Activated naive CD4-positive, alpha-beta T cell treated with anti-CD3 and anti-CD28 coated beads, Interleukin-2, amount 10 ng/mL, durations not matched to agents 7 days and 5 days (primary cell): Measurements from ENCODE around the gene PCCA.

ENCODE experiments used
- CTCF ChIA-PET: fragments of 350-600 bp; sonication (Branson Sonifier 250); formaldehyde crosslinking; loops from one replicate; lab custom pipeline; 2021; ENCODE audit warnings: antibody characterized with exemption; lab: Charles Lee
- DNase-seq: peaks from one replicate; pipeline ENCODE4 v3.0.0-alpha.2; 2020
- H3K27ac Mint-ChIP-seq: one replicate; pipeline ENCODE4 v1.8.0; 2021; ENCODE audit warnings: mild to moderate bottlenecking, moderate library complexity, mixed read lengths
- H3K27me3 Mint-ChIP-seq: one replicate; pipeline ENCODE4 v1.8.0; 2021; ENCODE audit warnings: mild to moderate bottlenecking, mixed read lengths
- H3K36me3 Mint-ChIP-seq: one replicate; pipeline ENCODE4 v1.8.0; 2021; ENCODE audit warnings: mixed read lengths
- H3K4me1 Mint-ChIP-seq: one replicate; pipeline ENCODE4 v1.8.0; 2021; ENCODE audit warnings: mixed read lengths
- H3K4me3 Mint-ChIP-seq: one replicate; pipeline ENCODE4 v1.8.0; 2021; ENCODE audit warnings: mild to moderate bottlenecking, moderate library complexity, mixed read lengths
- H3K9me3 Mint-ChIP-seq: one replicate; pipeline ENCODE4 v1.8.0; 2021; ENCODE audit warnings: mixed read lengths

Gene PCCA

GRCh38 chr13:100290165-100290801 lies 201.4 kb downstream of the PCCA start:
- Mint-ChIP-seq H3K9me3 (no peaks in the 10 kb centered on the region), H3K27me3 (no peaks in the 10 kb centered on the region), H3K4me3 (no peak overlapping the region), H3K4me1 (no peaks in the 10 kb centered on the region), H3K27ac (no peak overlapping the region), H3K36me3 (no peaks in the 10 kb centered on the region)
- DNase-seq: no peak
- CTCF ChIA-PET: no interaction called here

- CTCF ChIA-PET: interaction anchor here (0.5 kb wide), 1 partner anchor 218 kb away, joined by 3 read pairs; no protein-coding TSS in a partner anchor
- no peak overlapping the region for H3K27ac Mint-ChIP-seq
- H3K27me3 Mint-ChIP-seq: no peaks in the 10 kb centered on the region
Observed at GRCh38 chr13:100291624-100292023, 202.7 kb downstream of the PCCA start.

GRCh38 chr13:100297413-100297812 lies 208.5 kb downstream of the PCCA start:
- Mint-ChIP-seq H3K9me3 (no peaks in the 10 kb centered on the region), H3K36me3 (no peaks in the 10 kb centered on the region)

More at GRCh38 chr13:100291624-100292023, 202.7 kb downstream of the PCCA start:
- no peaks in the 10 kb centered on the region for H3K9me3 Mint-ChIP-seq
- no peak for DNase-seq
- no peak overlapping the region for H3K4me3 Mint-ChIP-seq
- H3K4me1 Mint-ChIP-seq: no peaks in the 10 kb centered on the region
- H3K36me3 Mint-ChIP-seq: no peaks in the 10 kb centered on the region

GRCh38 chr13:100298116-100298681 lies 209.3 kb downstream of the PCCA start:
- CTCF ChIA-PET: no interaction called here

More at GRCh38 chr13:100297413-100297812, 208.5 kb downstream of the PCCA start:
- Mint-ChIP-seq H3K27me3 (no peaks in the 10 kb centered on the region), H3K4me3 (no peak overlapping the region), H3K4me1 (no peaks in the 10 kb centered on the region), H3K27ac (no peak overlapping the region)
- CTCF ChIA-PET: no interaction called here
- no peak for DNase-seq

GRCh38 chr13:100298691-100299090 lies 209.8 kb downstream of the PCCA start:
- H3K4me1 Mint-ChIP-seq: no peaks in the 10 kb centered on the region
- H3K9me3 Mint-ChIP-seq: no peaks in the 10 kb centered on the region
- H3K27me3 Mint-ChIP-seq: no peaks in the 10 kb centered on the region
- CTCF ChIA-PET: no interaction called here
- DNase-seq: no peak
- no peak overlapping the region for H3K4me3 Mint-ChIP-seq
- no peaks in the 10 kb centered on the region for H3K36me3 Mint-ChIP-seq
- H3K27ac Mint-ChIP-seq: no peak overlapping the region

More at GRCh38 chr13:100298116-100298681, 209.3 kb downstream of the PCCA start:
- Mint-ChIP-seq H3K27ac (peak overlapping the region; percentile 35), H3K4me3 (no peak overlapping the region), H3K9me3 (no peaks in the 10 kb centered on the region), H3K27me3 (no peaks in the 10 kb centered on the region), H3K36me3 (no peaks in the 10 kb centered on the region), H3K4me1 (no peaks in the 10 kb centered on the region)
- DNase-seq: no peak

GRCh38 chr13:100300243-100300642 lies 211.3 kb downstream of the PCCA start:
- no peaks in the 10 kb centered on the region for H3K36me3 Mint-ChIP-seq
- H3K4me3 Mint-ChIP-seq: no peak overlapping the region
- no peak for DNase-seq
- no peaks in the 10 kb centered on the region for H3K9me3 Mint-ChIP-seq
- H3K27ac Mint-ChIP-seq: no peak overlapping the region
- no peaks in the 10 kb centered on the region for H3K4me1 Mint-ChIP-seq
- CTCF ChIA-PET: interaction anchor here (1.1 kb wide), 1 partner anchor 13 kb away, joined by 3 read pairs; no protein-coding TSS in a partner anchor
- H3K27me3 Mint-ChIP-seq: no peaks in the 10 kb centered on the region

- H3K4me1 Mint-ChIP-seq: no peaks in the 10 kb centered on the region
- H3K36me3 Mint-ChIP-seq: no peaks in the 10 kb centered on the region
- no peak overlapping the region for H3K27ac Mint-ChIP-seq
- CTCF ChIA-PET: interaction anchor here (1.1 kb wide), 1 partner anchor 13 kb away, joined by 3 read pairs; no protein-coding TSS in a partner anchor
- no peak overlapping the region for H3K4me3 Mint-ChIP-seq
- no peak for DNase-seq
- H3K9me3 Mint-ChIP-seq: no peaks in the 10 kb centered on the region
- no peaks in the 10 kb centered on the region for H3K27me3 Mint-ChIP-seq
Observed at GRCh38 chr13:100300708-100301107, 211.8 kb downstream of the PCCA start.

GRCh38 chr13:100301418-100301817 lies 212.5 kb downstream of the PCCA start:
- DNase-seq: no peak
- Mint-ChIP-seq H3K27me3 (no peaks in the 10 kb centered on the region), H3K36me3 (no peaks in the 10 kb centered on the region), H3K9me3 (no peaks in the 10 kb centered on the region), H3K4me1 (no peaks in the 10 kb centered on the region), H3K27ac (no peak overlapping the region), H3K4me3 (no peak overlapping the region)
- CTCF ChIA-PET: no interaction called here

- Mint-ChIP-seq H3K36me3 (no peaks in the 10 kb centered on the region), H3K4me3 (no peak overlapping the region), H3K27ac (no peak overlapping the region), H3K27me3 (no peaks in the 10 kb centered on the region), H3K9me3 (no peaks in the 10 kb centered on the region), H3K4me1 (no peaks in the 10 kb centered on the region)
- DNase-seq: no peak
- CTCF ChIA-PET: interaction anchor here (0.6 kb wide), 1 partner anchor 296 kb away, joined by 3 read pairs; no protein-coding TSS in a partner anchor
Observed at GRCh38 chr13:100302391-100302790, 213.5 kb downstream of the PCCA start.

- Mint-ChIP-seq H3K4me3 (no peak overlapping the region), H3K9me3 (no peaks in the 10 kb centered on the region), H3K36me3 (no peaks in the 10 kb centered on the region), H3K27ac (no peak overlapping the region), H3K4me1 (no peaks in the 10 kb centered on the region), H3K27me3 (no peaks in the 10 kb centered on the region)
- CTCF ChIA-PET: interaction anchor here (0.5 kb wide), 1 partner anchor 72 kb away, joined by 4 read pairs; no protein-coding TSS in a partner anchor
- DNase-seq: no peak
Observed at GRCh38 chr13:100304229-100304628, 215.3 kb downstream of the PCCA start.

GRCh38 chr13:100305398-100305797 lies 216.5 kb downstream of the PCCA start:
- no peaks in the 10 kb centered on the region for H3K4me1 Mint-ChIP-seq
- CTCF ChIA-PET: no interaction called here
- no peaks in the 10 kb centered on the region for H3K27me3 Mint-ChIP-seq
- no peak for DNase-seq
- no peaks in the 10 kb centered on the region for H3K9me3 Mint-ChIP-seq
- H3K27ac Mint-ChIP-seq: no peak overlapping the region
- H3K36me3 Mint-ChIP-seq: peaks cover 3% of the 10 kb centered on the region
- H3K4me3 Mint-ChIP-seq: no peak overlapping the region

- H3K9me3 Mint-ChIP-seq: no peaks in the 10 kb centered on the region
- H3K4me1 Mint-ChIP-seq: no peaks in the 10 kb centered on the region
- no peak overlapping the region for H3K27ac Mint-ChIP-seq
- CTCF ChIA-PET: no interaction called here
- peaks cover 3% of the 10 kb centered on the region for H3K36me3 Mint-ChIP-seq
- no peak overlapping the region for H3K4me3 Mint-ChIP-seq
- no peaks in the 10 kb centered on the region for H3K27me3 Mint-ChIP-seq
- DNase-seq: no peak
Observed at GRCh38 chr13:100306030-100306429, 217.1 kb downstream of the PCCA start.

- Mint-ChIP-seq H3K36me3 (peaks cover 3% of the 10 kb centered on the region), H3K27me3 (no peaks in the 10 kb centered on the region), H3K4me1 (no peaks in the 10 kb centered on the region), H3K9me3 (no peaks in the 10 kb centered on the region), H3K27ac (no peak overlapping the region), H3K4me3 (no peak overlapping the region)
- DNase-seq: no peak
- CTCF ChIA-PET: no interaction called here
Observed at GRCh38 chr13:100306434-100306999, 217.6 kb downstream of the PCCA start.

GRCh38 chr13:100314132-100314910 lies 225.4 kb downstream of the PCCA start:
- no peaks in the 10 kb centered on the region for H3K4me1 Mint-ChIP-seq
- H3K36me3 Mint-ChIP-seq: peaks cover 6% of the 10 kb centered on the region
- H3K9me3 Mint-ChIP-seq: peaks cover 8% of the 10 kb centered on the region
- H3K4me3 Mint-ChIP-seq: no peak overlapping the region
- DNase-seq: no peak
- CTCF ChIA-PET: no interaction called here
- no peak overlapping the region for H3K27ac Mint-ChIP-seq
- H3K27me3 Mint-ChIP-seq: no peaks in the 10 kb centered on the region
